GM23338 (cell line): ENCODE measurements around the gene DNAAF9. TPM values are rescaled to one million over a fixed set of nuclear protein-coding genes. Genes with fewer than 3 reads are reported as not detected.

Experiments
- ATAC-seq: fragments of 200-7000 bp; cut with Tn5 transposase; 3 replicates; pipeline ENCODE4 v1.9.1; 2020
- DNase-seq: peaks from one replicate; pipeline ENCODE4 v3.0.0-alpha.2; 2015; ENCODE audit warnings: low spot score
- H2AFZ ChIP-seq: fragments of 200-600 bp; sonication (generic); 2 replicates; pipeline ENCODE4 v1.8.0; 2016; ENCODE audit warnings: antibody characterized with exemption, mild to moderate bottlenecking, moderate library complexity
- H3F3A ChIP-seq: fragments of 200-600 bp; sonication (generic); replicated peaks from 2 replicates; pipeline ENCODE4 v1.8.0; 2017; ENCODE audit warnings: antibody characterized with exemption, mixed run types, low read depth
- H3K27ac ChIP-seq: fragments of 200-600 bp; sonication (generic); 2 replicates; pipeline ENCODE4 v1.6.1; 2016; ENCODE audit warnings: low read depth
- H3K27me3 ChIP-seq: fragments of 200-600 bp; sonication (generic); 2 replicates; pipeline ENCODE4 v1.8.0; 2016; ENCODE audit warnings: mild to moderate bottlenecking, mixed run types, moderate library complexity; ENCODE audit not compliant: insufficient read depth
- H3K36me3 ChIP-seq: fragments of 200-600 bp; sonication (generic); 2 replicates; pipeline ENCODE4 v1.8.0; 2016; ENCODE audit warnings: mild to moderate bottlenecking; ENCODE audit not compliant: insufficient read depth
- H3K4me1 ChIP-seq: fragments of 200-600 bp; sonication (generic); 2 replicates; pipeline ENCODE4 v1.8.0; 2016; ENCODE audit warnings: mild to moderate bottlenecking, moderate library complexity; ENCODE audit not compliant: insufficient read depth
- H3K4me2 ChIP-seq: fragments of 200-600 bp; sonication (generic); 2 replicates; pipeline ENCODE4 v1.7.1; 2017; ENCODE audit warnings: mixed run types
- H3K4me3 ChIP-seq: fragments of 200-600 bp; sonication (generic); 2 replicates; pipeline ENCODE4 v1.6.1; 2016; ENCODE audit warnings: mixed run types
- H3K79me2 ChIP-seq: fragments of 200-600 bp; sonication (generic); replicated peaks from 2 replicates; pipeline ENCODE4 v1.8.0; 2017; ENCODE audit warnings: mild to moderate bottlenecking; ENCODE audit not compliant: insufficient read depth
- H3K9me2 ChIP-seq: fragments of 200-600 bp; sonication (generic); 2 replicates; pipeline ENCODE4 v1.8.0; 2017; ENCODE audit not compliant: insufficient read depth
- H4K20me1 ChIP-seq: fragments of 200-600 bp; sonication (generic); replicated peaks from 2 replicates; pipeline ENCODE4 v1.8.0; 2017; ENCODE audit warnings: mild to moderate bottlenecking; ENCODE audit not compliant: insufficient read depth
- H3K27ac Mint-ChIP-seq: 2 replicates; pipeline ENCODE4 v1.8.0; 2020; ENCODE audit warnings: inconsistent platforms, mild to moderate bottlenecking, moderate library complexity, mixed read lengths
- H3K27me3 Mint-ChIP-seq: 3 replicates; pipeline ENCODE4 v1.8.0; 2022; ENCODE audit warnings: low read depth, mild to moderate bottlenecking, moderate library complexity, mixed read lengths, inconsistent platforms; ENCODE audit not compliant: insufficient read depth, poor library complexity
- H3K36me3 Mint-ChIP-seq: 3 replicates; pipeline ENCODE4 v1.8.0; 2021; ENCODE audit warnings: low read depth, mild to moderate bottlenecking, inconsistent platforms, moderate library complexity, mixed read lengths
- H3K4me1 Mint-ChIP-seq: 3 replicates; pipeline ENCODE4 v1.8.0; 2020; ENCODE audit warnings: mild to moderate bottlenecking, inconsistent platforms, mixed read lengths
- H3K4me3 Mint-ChIP-seq: 3 replicates; pipeline ENCODE4 v1.8.0; 2021; ENCODE audit warnings: moderate library complexity, mild to moderate bottlenecking, inconsistent platforms, mixed read lengths
- H3K9me3 Mint-ChIP-seq: 3 replicates; pipeline ENCODE4 v1.8.0; 2020; ENCODE audit warnings: moderate library complexity, mild to moderate bottlenecking, inconsistent platforms, mixed read lengths
- CREB1 ChIP-seq: fragments of 250-450 bp; sonication (Bioruptor Pico); IDR thresholded peaks from 2 replicates; pipeline ENCODE4 v1.5.0; 2020; ENCODE audit warnings: low read depth, mild to moderate bottlenecking, moderate library complexity
- CTCF ChIP-seq, 2 experiments: fragments of 200-600 bp in 1 of 2; sonication (generic) in 1 of 2; conservative IDR thresholded peaks; 2 replicates each; pipeline versions ENCODE4 v1.5.1 to v1.6.1; 2016 to 2017; ENCODE audit warnings: antibody characterized with exemption in 2 of 2, low read depth in 2 of 2, mild to moderate bottlenecking in 2 of 2, moderate library complexity in 1 of 2
- ETS1 ChIP-seq: IDR thresholded peaks from 2 replicates; pipeline ENCODE4 v1.6.1; 2016; ENCODE audit warnings: antibody characterized with exemption
- EZH2 ChIP-seq: fragments of 200-600 bp; sonication (generic); IDR thresholded peaks from one replicate; pipeline ENCODE4 v1.8.0; 2017; ENCODE audit warnings: antibody characterized with exemption, mild to moderate bottlenecking, low read depth; ENCODE audit not compliant: unreplicated experiment
- EZH2phosphoT487 ChIP-seq: fragments of 200-600 bp; sonication (generic); IDR thresholded peaks from one replicate; pipeline ENCODE4 v1.8.1; 2018; ENCODE audit warnings: antibody characterized with exemption; ENCODE audit not compliant: unreplicated experiment
- JUNB ChIP-seq: IDR thresholded peaks from one replicate; pipeline ENCODE4 v1.6.1; 2016; ENCODE audit warnings: antibody characterized with exemption; ENCODE audit not compliant: unreplicated experiment
- NANOG ChIP-seq: IDR thresholded peaks from 2 replicates; pipeline ENCODE4 v1.6.1; 2016; ENCODE audit warnings: antibody characterized with exemption, borderline replicate concordance
- POLR2AphosphoS5 ChIP-seq: IDR thresholded peaks from 2 replicates; pipeline ENCODE4 v1.6.1; 2016; ENCODE audit warnings: antibody characterized with exemption, low read depth
- REST ChIP-seq: IDR thresholded peaks from one replicate; pipeline ENCODE4 v1.6.1; 2018; ENCODE audit warnings: antibody characterized with exemption; ENCODE audit not compliant: unreplicated experiment
- STAT1 ChIP-seq: IDR thresholded peaks from one replicate; pipeline ENCODE4 v1.6.1; 2016; ENCODE audit warnings: antibody characterized with exemption; ENCODE audit not compliant: unreplicated experiment
- ZNF114 ChIP-seq: fragments of 250-450 bp; sonication (Bioruptor Pico); IDR thresholded peaks from 2 replicates; pipeline ENCODE4 v1.5.0; 2020; ENCODE audit warnings: mild to moderate bottlenecking, moderate library complexity
- ZNF331 ChIP-seq: fragments of 250-450 bp; sonication (Bioruptor Pico); IDR thresholded peaks from 2 replicates; pipeline ENCODE4 v1.5.0; 2020; ENCODE audit warnings: low read depth, mild to moderate bottlenecking, moderate library complexity
- polyA plus RNA-seq: library from polyadenylated mRNA; unstranded; fragments of >200 nt; fragmentation: Nextera tagmentation; extraction: Ambion mirVana; gene quantifications from 2 replicates; pipeline ENCODE4 v1.2.1, GENCODE V29; 2016
- total RNA-seq: library from RNA; depleted of rRNA; stranded (reverse); fragments of >200 nt; shearing (Covaris generic); gene quantifications from 2 replicates; pipeline ENCODE4 v1.2.3, GENCODE V29; 2014
- TF ChIP-seq, protein P1 (sequence below): fragments of 250-450 bp; sonication (Bioruptor Pico); IDR thresholded peaks from 2 replicates; pipeline ENCODE4 v1.5.0; 2020; ENCODE audit warnings: mild to moderate bottlenecking, moderate library complexity

DNAAF9 gene
- total and polyA plus RNA-seq, 2 experiments from 2014 or later = 2.4 to 4.8 TPM

DNA sequence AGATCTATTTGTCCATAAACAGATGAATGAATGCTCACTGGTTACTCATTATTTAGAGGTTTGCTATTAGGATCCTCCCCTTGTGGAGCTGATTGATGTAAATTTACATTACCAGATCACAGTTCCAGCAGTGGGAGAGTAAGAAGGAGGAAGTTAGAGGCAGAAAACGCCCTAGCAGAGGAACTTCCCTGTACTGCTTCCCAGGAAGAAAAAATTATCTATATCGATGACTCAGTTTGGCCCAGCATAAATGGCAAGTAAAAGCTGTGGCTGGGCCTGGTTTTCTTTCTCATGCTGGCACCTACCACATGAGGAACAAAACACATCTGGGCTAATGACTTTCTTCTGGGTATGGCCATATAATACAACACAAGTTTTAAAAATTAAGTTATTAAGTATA lies 35.7 kb downstream of the DNAAF9 start:
- Mint-ChIP-seq H3K36me3 (peaks cover 29% of the 10 kb centered on the region), H3K9me3 (no peaks in the 10 kb centered on the region), H3K27ac (no peak overlapping the region), H3K4me3 (no peak overlapping the region), H3K27me3 (no peaks in the 10 kb centered on the region), H3K4me1 (no peaks in the 10 kb centered on the region)
- Histone ChIP-seq H3K9me2 (no peaks in the 10 kb centered on the region), H3K4me1 (no peaks in the 10 kb centered on the region), H3K36me3 (peaks cover 4% of the 10 kb centered on the region; the same call in 1 of the 2 replicates), H3K4me3 (no peak overlapping the region), H3K4me2 (no peak overlapping the region), H3K79me2 (no peaks in the 10 kb centered on the region), H3K27ac (no peak overlapping the region), H2AFZ (no peak overlapping the region), H3F3A (no peaks in the 10 kb centered on the region), H3K27me3 (no peaks in the 10 kb centered on the region), H4K20me1 (no peaks in the 10 kb centered on the region)
- TF ChIP-seq EZH2phosphoT487 (no peak), EZH2 (no peak), REST (no peak), NANOG (no peak), STAT1 (no peak), POLR2AphosphoS5 (no peak), CREB1 (CRISPR knock-in tag) (no peak), ZNF114 (CRISPR knock-in tag) (no peak), CTCF (conservative IDR thresholded peaks at IDR 0.05; ENCODE audit: low read depth in 2 of 2) (no peak), ZNF331 (CRISPR knock-in tag) (no peak), JUNB (no peak), ETS1 (no peak)
- TF ChIP-seq, protein P1, sequence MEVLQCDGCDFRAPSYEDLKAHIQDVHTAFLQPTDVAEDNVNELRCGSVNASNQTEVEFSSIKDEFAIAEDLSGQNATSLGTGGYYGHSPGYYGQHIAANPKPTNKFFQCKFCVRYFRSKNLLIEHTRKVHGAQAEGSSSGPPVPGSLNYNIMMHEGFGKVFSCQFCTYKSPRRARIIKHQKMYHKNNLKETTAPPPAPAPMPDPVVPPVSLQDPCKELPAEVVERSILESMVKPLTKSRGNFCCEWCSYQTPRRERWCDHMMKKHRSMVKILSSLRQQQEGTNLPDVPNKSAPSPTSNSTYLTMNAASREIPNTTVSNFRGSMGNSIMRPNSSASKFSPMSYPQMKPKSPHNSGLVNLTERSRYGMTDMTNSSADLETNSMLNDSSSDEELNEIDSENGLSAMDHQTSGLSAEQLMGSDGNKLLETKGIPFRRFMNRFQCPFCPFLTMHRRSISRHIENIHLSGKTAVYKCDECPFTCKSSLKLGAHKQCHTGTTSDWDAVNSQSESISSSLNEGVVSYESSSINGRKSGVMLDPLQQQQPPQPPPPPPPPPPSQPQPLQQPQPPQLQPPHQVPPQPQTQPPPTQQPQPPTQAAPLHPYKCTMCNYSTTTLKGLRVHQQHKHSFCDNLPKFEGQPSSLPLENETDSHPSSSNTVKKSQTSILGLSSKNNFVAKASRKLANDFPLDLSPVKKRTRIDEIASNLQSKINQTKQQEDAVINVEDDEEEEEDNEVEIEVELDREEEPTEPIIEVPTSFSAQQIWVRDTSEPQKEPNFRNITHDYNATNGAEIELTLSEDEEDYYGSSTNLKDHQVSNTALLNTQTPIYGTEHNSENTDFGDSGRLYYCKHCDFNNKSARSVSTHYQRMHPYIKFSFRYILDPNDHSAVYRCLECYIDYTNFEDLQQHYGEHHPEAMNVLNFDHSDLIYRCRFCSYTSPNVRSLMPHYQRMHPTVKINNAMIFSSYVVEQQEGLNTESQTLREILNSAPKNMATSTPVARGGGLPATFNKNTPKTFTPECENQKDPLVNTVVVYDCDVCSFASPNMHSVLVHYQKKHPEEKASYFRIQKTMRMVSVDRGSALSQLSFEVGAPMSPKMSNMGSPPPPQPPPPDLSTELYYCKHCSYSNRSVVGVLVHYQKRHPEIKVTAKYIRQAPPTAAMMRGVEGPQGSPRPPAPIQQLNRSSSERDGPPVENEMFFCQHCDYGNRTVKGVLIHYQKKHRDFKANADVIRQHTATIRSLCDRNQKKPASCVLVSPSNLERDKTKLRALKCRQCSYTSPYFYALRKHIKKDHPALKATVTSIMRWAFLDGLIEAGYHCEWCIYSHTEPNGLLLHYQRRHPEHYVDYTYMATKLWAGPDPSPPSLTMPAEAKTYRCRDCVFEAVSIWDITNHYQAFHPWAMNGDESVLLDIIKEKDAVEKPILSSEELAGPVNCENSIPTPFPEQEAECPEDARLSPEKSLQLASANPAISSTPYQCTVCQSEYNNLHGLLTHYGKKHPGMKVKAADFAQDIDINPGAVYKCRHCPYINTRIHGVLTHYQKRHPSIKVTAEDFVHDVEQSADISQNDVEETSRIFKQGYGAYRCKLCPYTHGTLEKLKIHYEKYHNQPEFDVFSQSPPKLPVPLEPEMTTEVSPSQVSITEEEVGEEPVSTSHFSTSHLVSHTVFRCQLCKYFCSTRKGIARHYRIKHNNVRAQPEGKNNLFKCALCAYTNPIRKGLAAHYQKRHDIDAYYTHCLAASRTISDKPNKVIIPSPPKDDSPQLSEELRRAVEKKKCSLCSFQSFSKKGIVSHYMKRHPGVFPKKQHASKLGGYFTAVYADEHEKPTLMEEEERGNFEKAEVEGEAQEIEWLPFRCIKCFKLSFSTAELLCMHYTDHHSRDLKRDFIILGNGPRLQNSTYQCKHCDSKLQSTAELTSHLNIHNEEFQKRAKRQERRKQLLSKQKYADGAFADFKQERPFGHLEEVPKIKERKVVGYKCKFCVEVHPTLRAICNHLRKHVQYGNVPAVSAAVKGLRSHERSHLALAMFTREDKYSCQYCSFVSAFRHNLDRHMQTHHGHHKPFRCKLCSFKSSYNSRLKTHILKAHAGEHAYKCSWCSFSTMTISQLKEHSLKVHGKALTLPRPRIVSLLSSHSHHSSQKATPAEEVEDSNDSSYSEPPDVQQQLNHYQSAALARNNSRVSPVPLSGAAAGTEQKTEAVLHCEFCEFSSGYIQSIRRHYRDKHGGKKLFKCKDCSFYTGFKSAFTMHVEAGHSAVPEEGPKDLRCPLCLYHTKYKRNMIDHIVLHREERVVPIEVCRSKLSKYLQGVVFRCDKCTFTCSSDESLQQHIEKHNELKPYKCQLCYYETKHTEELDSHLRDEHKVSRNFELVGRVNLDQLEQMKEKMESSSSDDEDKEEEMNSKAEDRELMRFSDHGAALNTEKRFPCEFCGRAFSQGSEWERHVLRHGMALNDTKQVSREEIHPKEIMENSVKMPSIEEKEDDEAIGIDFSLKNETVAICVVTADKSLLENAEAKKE (CRISPR knock-in tag) = no peak
- ATAC-seq = no peak
- no peak for DNase-seq
